ENCODE results near the gene LZTS2. TPM values are rescaled to one million over a fixed set of nuclear protein-coding genes. Genes with fewer than 3 reads are reported as not detected.

The LZTS2 gene
- total RNA-seq, 1 experiment from 2014 or later = 69.1 TPM

GRCh38 chr10:101041252-101041761, 41.7 kb downstream of the LZTS2 start:
- Mint-ChIP-seq H3K36me3 (ENCODE audit: insufficient read depth in 1 of 3, low read depth in 3 of 3) (peaks cover 0 to 2% (median 0%) of the 10 kb centered on the region in 3 experiments; a peak in 2 of 7 replicates), H3K9me3 (no peaks in the 10 kb centered on the region), H3K4me3 (no peak overlapping the region), H3K27me3 (ENCODE audit: low read depth) (peaks cover 59% of the 10 kb centered on the region), H3K4me1 (peaks cover 14 to 28% of the 10 kb centered on the region in 2 experiments), H3K27ac (no peak overlapping the region)
- Histone ChIP-seq H2AFZ (ENCODE audit: low read length) (no peak overlapping the region), H3K18ac (ENCODE audit: insufficient read length, low read depth, low read length) (no peak overlapping the region), H3K79me1 (ENCODE audit: insufficient read depth, low read depth, low read length, poor library complexity, severe bottlenecking) (no peaks in the 10 kb centered on the region), H3K14ac (ENCODE audit: insufficient read depth, low read length) (no peak overlapping the region), H2BK15ac (ENCODE audit: low read depth, low read length) (no peak overlapping the region), H3K4me2 (ENCODE audit: insufficient read depth, insufficient read length, low read length) (no peak overlapping the region), H3K4me1 (ENCODE audit: insufficient read depth, low read length) (peaks cover 2% of the 10 kb centered on the region; the same call in 1 of the 2 replicates), H3K4ac (ENCODE audit: low read depth, low read length) (no peak overlapping the region), H2BK120ac (ENCODE audit: low read depth, low read length, poor library complexity, severe bottlenecking) (no peak overlapping the region), H3K9me3 (ENCODE audit: control insufficient read depth, low read depth, low read length) (no peaks in the 10 kb centered on the region), H4K8ac (replicated peaks; ENCODE audit: insufficient read length, low read depth, low read length) (no peak overlapping the region), H3K27me3 (ENCODE audit: insufficient read depth, low read length) (peaks cover 11% of the 10 kb centered on the region; the same call in 1 of the 2 replicates), H3K23me2 (ENCODE audit: insufficient read length, low read depth, low read length, poor library complexity, severe bottlenecking) (peaks cover 7% of the 10 kb centered on the region), H3K27ac (ENCODE audit: insufficient read length, low read depth, low read length) (no peak overlapping the region), H4K91ac (ENCODE audit: insufficient read length, low read depth, low read length) (no peak overlapping the region), H2BK12ac (ENCODE audit: insufficient read length, low read depth, low read length) (no peak overlapping the region), H2BK5ac (ENCODE audit: insufficient read length, low read length) (no peak overlapping the region), H2AK5ac (ENCODE audit: insufficient read length, low read length) (no peak overlapping the region), H4K20me1 (ENCODE audit: control insufficient read depth, insufficient read depth, insufficient read length) (no peaks in the 10 kb centered on the region), H3K23ac (ENCODE audit: insufficient read length, low read depth, low read length) (no peak overlapping the region), H3K79me2 (ENCODE audit: insufficient read depth, low read length) (no peaks in the 10 kb centered on the region), H3K56ac (ENCODE audit: insufficient read length, low read depth, low read length) (no peak overlapping the region), H4K5ac (ENCODE audit: insufficient read length, low read depth, low read length) (no peak overlapping the region), H3K9ac (ENCODE audit: extremely low read depth, insufficient read length, low read length) (no peak overlapping the region), H3T11ph (ENCODE audit: low read length) (no peak overlapping the region), H2BK20ac (ENCODE audit: low read depth, low read length, poor library complexity, severe bottlenecking) (no peak overlapping the region)
- peak; percentile 84 for DNase-seq
- WGBS (ENCODE audit: extremely low coverage, insufficient read length, low lambda C conversion rate) = no CpG with 5 or more reads among the region's 6 CpGs
- TF ChIP-seq, protein P1, sequence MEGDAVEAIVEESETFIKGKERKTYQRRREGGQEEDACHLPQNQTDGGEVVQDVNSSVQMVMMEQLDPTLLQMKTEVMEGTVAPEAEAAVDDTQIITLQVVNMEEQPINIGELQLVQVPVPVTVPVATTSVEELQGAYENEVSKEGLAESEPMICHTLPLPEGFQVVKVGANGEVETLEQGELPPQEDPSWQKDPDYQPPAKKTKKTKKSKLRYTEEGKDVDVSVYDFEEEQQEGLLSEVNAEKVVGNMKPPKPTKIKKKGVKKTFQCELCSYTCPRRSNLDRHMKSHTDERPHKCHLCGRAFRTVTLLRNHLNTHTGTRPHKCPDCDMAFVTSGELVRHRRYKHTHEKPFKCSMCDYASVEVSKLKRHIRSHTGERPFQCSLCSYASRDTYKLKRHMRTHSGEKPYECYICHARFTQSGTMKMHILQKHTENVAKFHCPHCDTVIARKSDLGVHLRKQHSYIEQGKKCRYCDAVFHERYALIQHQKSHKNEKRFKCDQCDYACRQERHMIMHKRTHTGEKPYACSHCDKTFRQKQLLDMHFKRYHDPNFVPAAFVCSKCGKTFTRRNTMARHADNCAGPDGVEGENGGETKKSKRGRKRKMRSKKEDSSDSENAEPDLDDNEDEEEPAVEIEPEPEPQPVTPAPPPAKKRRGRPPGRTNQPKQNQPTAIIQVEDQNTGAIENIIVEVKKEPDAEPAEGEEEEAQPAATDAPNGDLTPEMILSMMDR (conservative IDR thresholded peaks at IDR 0.05) = peak; percentile 92
